IMR-90 (cell line): ENCODE results near the gene TRDN. TPM values are rescaled to one million over a fixed set of nuclear protein-coding genes. Genes with fewer than 3 reads are reported as not detected.

Experiments
- ATAC-seq: fragments of 200-7000 bp; cut with Tn5 transposase; 2 replicates; pipeline ENCODE4 v1.9.1; 2020; ENCODE audit warnings: low read depth, mild to moderate bottlenecking, moderate library complexity
- BruUV-seq: library from RNA; stranded (reverse); fragments of 400-500 nt; replicated peaks from 2 replicates; lab custom pipeline; 2021; lab: Mats Ljungman, UMichigan
- CTCF ChIA-PET: fragments of 300-600 bp; formaldehyde crosslinking; extraction: SDS; loops from one replicate; lab custom pipeline; 2021; ENCODE audit warnings: antibody characterized with exemption; lab: Yijun Ruan, JAX
- POLR2A ChIA-PET: fragments of 300-600 bp; sonication (Branson Sonifier 250); formaldehyde crosslinking; loops from one replicate; lab custom pipeline; 2022; ENCODE audit warnings: antibody characterized with exemption; ENCODE audit not compliant: unreplicated experiment; lab: Charles Lee
- DNase-seq: peaks from one replicate; pipeline ENCODE4 v3.0.0; 2013
- H2AFZ ChIP-seq: replicated peaks from 2 replicates; pipeline ENCODE3; 2013; ENCODE audit warnings: low read length, mild to moderate bottlenecking; ENCODE audit not compliant: poor library complexity
- H2AK5ac ChIP-seq: 2 replicates; pipeline ENCODE4 v1.6.1; 2013; ENCODE audit warnings: low read depth, low read length, inconsistent platforms
- H2AK9ac ChIP-seq: replicated peaks from 2 replicates; pipeline ENCODE3; 2013; ENCODE audit warnings: mild to moderate bottlenecking, low read depth, low read length, moderate library complexity; ENCODE audit not compliant: poor library complexity
- H2BK120ac ChIP-seq: 2 replicates; pipeline ENCODE4 v1.6.1; 2013; ENCODE audit warnings: low read depth, low read length, inconsistent platforms
- H2BK15ac ChIP-seq: 3 replicates; pipeline ENCODE4 v1.6.1; 2013; ENCODE audit warnings: low read depth, low read length, inconsistent platforms
- H2BK20ac ChIP-seq: 2 replicates; pipeline ENCODE4 v1.6.1; 2013; ENCODE audit warnings: low read depth, mild to moderate bottlenecking, inconsistent platforms, low read length, moderate library complexity
- H2BK5ac ChIP-seq: 2 replicates; pipeline ENCODE4 v1.6.1; 2013; ENCODE audit warnings: mild to moderate bottlenecking, low read depth, low read length, inconsistent platforms; ENCODE audit not compliant: poor library complexity, severe bottlenecking
- H3K14ac ChIP-seq: replicated peaks from 2 replicates; pipeline ENCODE4 v1.6.1; 2013; ENCODE audit warnings: low read depth, low read length, inconsistent platforms
- H3K18ac ChIP-seq: 2 replicates; pipeline ENCODE4 v1.6.1; 2013; ENCODE audit warnings: low read depth, low read length, control low read depth
- H3K23ac ChIP-seq: 2 replicates; pipeline ENCODE4 v1.6.1; 2013; ENCODE audit warnings: low read depth, low read length, inconsistent platforms
- H3K27ac ChIP-seq: 2 replicates; pipeline ENCODE4 v1.5.1; 2013; ENCODE audit warnings: mild to moderate bottlenecking, control low read depth, low read length; ENCODE audit not compliant: insufficient read depth
- H3K27me3 ChIP-seq: 2 replicates; pipeline ENCODE4 v1.6.1; 2013; ENCODE audit warnings: low read length; ENCODE audit not compliant: control insufficient read depth, insufficient read depth
- H3K36me3 ChIP-seq: 2 replicates; pipeline ENCODE4 v1.6.1; 2013; ENCODE audit warnings: low read length, mixed read lengths; ENCODE audit not compliant: control insufficient read depth, insufficient read depth
- H3K4ac ChIP-seq: 2 replicates; pipeline ENCODE4 v1.6.1; 2013; ENCODE audit warnings: low read depth, low read length, inconsistent platforms
- H3K4me1 ChIP-seq: 2 replicates; pipeline ENCODE4 v1.6.1; 2013; ENCODE audit warnings: low read length, mixed read lengths; ENCODE audit not compliant: control insufficient read depth, insufficient read depth
- H3K4me2 ChIP-seq: 2 replicates; pipeline ENCODE4 v1.6.1; 2013; ENCODE audit warnings: low read depth, mild to moderate bottlenecking, control low read depth, low read length, moderate library complexity
- H3K4me3 ChIP-seq: 2 replicates; pipeline ENCODE4 v1.5.1; 2013; ENCODE audit warnings: low read depth, mild to moderate bottlenecking, control low read depth, low read length, moderate library complexity; ENCODE audit not compliant: insufficient read depth
- H3K56ac ChIP-seq: 2 replicates; pipeline ENCODE4 v1.6.1; 2013; ENCODE audit warnings: low read length, inconsistent platforms; ENCODE audit not compliant: insufficient read depth; ENCODE audit errors: extremely low read depth
- H3K79me1 ChIP-seq, 2 experiments: 2 replicates each; pipeline ENCODE4 v1.6.1; 2013; ENCODE audit warnings: low read length in 2 of 2, inconsistent platforms in 1 of 2, low read depth in 1 of 2
- H3K9ac ChIP-seq: 2 replicates; pipeline ENCODE4 v1.6.1; 2013; ENCODE audit warnings: low read depth, low read length, control low read depth
- H3K9me1 ChIP-seq: 2 replicates; pipeline ENCODE4 v1.6.1; 2013; ENCODE audit warnings: low read length, inconsistent platforms; ENCODE audit not compliant: insufficient read depth
- H3K9me3 ChIP-seq: 2 replicates; pipeline ENCODE4 v1.6.1; 2013; ENCODE audit warnings: low read length; ENCODE audit not compliant: control insufficient read depth, insufficient read depth
- H4K20me1 ChIP-seq: 2 replicates; pipeline ENCODE4 v1.6.1; 2013; ENCODE audit warnings: low read length, inconsistent platforms; ENCODE audit not compliant: insufficient read depth
- H4K5ac ChIP-seq: 2 replicates; pipeline ENCODE4 v1.6.1; 2013; ENCODE audit warnings: mild to moderate bottlenecking, low read depth, low read length, control low read depth
- H4K8ac ChIP-seq, 2 experiments: 2 replicates each; pipeline ENCODE4 v1.6.1; 2013; ENCODE audit warnings: low read depth in 2 of 2, low read length in 2 of 2, control low read depth in 1 of 2, inconsistent platforms in 1 of 2
- H4K91ac ChIP-seq: 2 replicates; pipeline ENCODE4 v1.6.1; 2013; ENCODE audit warnings: low read depth, low read length, inconsistent platforms; ENCODE audit not compliant: insufficient read depth
- BHLHE40 ChIP-seq: fragments of 150-350 bp; IDR thresholded peaks from 2 replicates; pipeline ENCODE4 v1.6.1; 2016; ENCODE audit warnings: mild to moderate bottlenecking, low read depth, low read length
- CEBPB ChIP-seq: IDR thresholded peaks from 2 replicates; pipeline ENCODE4 v1.6.1; 2012; ENCODE audit warnings: low read depth, low read length, improper control_type of control experiment
- CHD1 ChIP-seq: IDR thresholded peaks from 2 replicates; pipeline ENCODE4 v1.6.1; 2012; ENCODE audit warnings: low read depth, low read length, improper control_type of control experiment
- CTCF ChIP-seq: conservative IDR thresholded peaks from 2 replicates; pipeline ENCODE4 v1.5.1; 2012; ENCODE audit warnings: mild to moderate bottlenecking, low read depth, low read length, improper control_type of control experiment
- ELK1 ChIP-seq: fragments of 150-350 bp; IDR thresholded peaks from 2 replicates; pipeline ENCODE4 v1.6.1; 2016; ENCODE audit warnings: low read depth, mild to moderate bottlenecking, low read length, moderate library complexity, borderline replicate concordance
- FOS ChIP-seq: fragments of 150-350 bp; IDR thresholded peaks from 2 replicates; pipeline ENCODE4 v1.6.1; 2016; ENCODE audit warnings: low read depth, low read length
- MAFK ChIP-seq: IDR thresholded peaks from 2 replicates; pipeline ENCODE4 v1.6.1; 2012; ENCODE audit warnings: low read depth, low read length, improper control_type of control experiment
- MAZ ChIP-seq: IDR thresholded peaks from 2 replicates; pipeline ENCODE4 v1.6.1; 2012; ENCODE audit warnings: low read depth, mild to moderate bottlenecking, low read length, improper control_type of control experiment, moderate library complexity, borderline replicate concordance
- MXI1 ChIP-seq: IDR thresholded peaks from 2 replicates; pipeline ENCODE4 v1.6.1; 2012; ENCODE audit warnings: low read depth, mild to moderate bottlenecking, low read length, moderate library complexity, borderline replicate concordance
- NFE2L2 ChIP-seq: fragments of 150-350 bp; IDR thresholded peaks from 2 replicates; pipeline ENCODE4 v1.6.1; 2016; ENCODE audit warnings: low read depth, mild to moderate bottlenecking, low read length
- POLR2A ChIP-seq: IDR thresholded peaks from 2 replicates; pipeline ENCODE4 v1.6.1; 2012; ENCODE audit warnings: mild to moderate bottlenecking, low read depth, low read length
- RAD21 ChIP-seq: IDR thresholded peaks from 2 replicates; pipeline ENCODE4 v1.6.1; 2012; ENCODE audit warnings: low read length, improper control_type of control experiment
- RCOR1 ChIP-seq: IDR thresholded peaks from 2 replicates; pipeline ENCODE4 v1.6.1; 2012; ENCODE audit warnings: mild to moderate bottlenecking, low read length, improper control_type of control experiment; ENCODE audit not compliant: insufficient replicate concordance
- RFX5 ChIP-seq: IDR thresholded peaks from 2 replicates; pipeline ENCODE4 v1.8.0; 2012; ENCODE audit warnings: low read depth, mild to moderate bottlenecking, low read length, moderate library complexity
- SMC3 ChIP-seq: fragments of 150-350 bp; IDR thresholded peaks from 2 replicates; pipeline ENCODE4 v1.6.1; 2016; ENCODE audit warnings: low read depth, mild to moderate bottlenecking, antibody characterized with exemption, low read length, moderate library complexity
- WGBS, 2 experiments: methylation state at CpG; one replicate each; pipeline versions ENCODE4 v1.1.5 to v1.1.7; 2013; ENCODE audit warnings: missing lambda C conversion rate in 2 of 2; ENCODE audit not compliant: insufficient read length in 1 of 2; ENCODE audit errors: extremely low coverage in 2 of 2; 5-methylcytosine and 5-hydroxymethylcytosine counted together
- dilution Hi-C: fragments of 300-500 bp; cut with HindIII; formaldehyde crosslinking; loops from one replicate; pipeline ENCODE4 v1.14.3; 2018; ENCODE audit warnings: low sequenced_read_pairs; ENCODE audit not compliant: unreplicated experiment
- in situ Hi-C: fragments of 300-500 bp; cut with MboI; formaldehyde crosslinking; loops from 3 replicates; pipeline ENCODE4 v1.14.3; 2019; ENCODE audit warnings: low sequenced_read_pairs, inconsistent platforms, mixed read lengths
- intact Hi-C: fragments of 100-400 bp; cut with micrococcal nuclease; formaldehyde crosslinking; loops from 2 replicates; pipeline ENCODE4 v1.10.0; 2022
- polyA plus RNA-seq, 3 experiments: library from polyadenylated mRNA; depleted of rRNA; stranded (reverse); fragments of >200 nt; gene quantifications; 2 replicates each; pipeline ENCODE4 v1.2.3, GENCODE V29; 2012; ENCODE audit warnings: low replicate concordance in 1 of 3
- total RNA-seq: library from RNA; depleted of rRNA; stranded (reverse); fragments of >200 nt; gene quantifications from 2 replicates; pipeline ENCODE4 v1.2.3, GENCODE V29; 2012
- TF ChIP-seq, protein P1 (sequence below): fragments of 150-350 bp; IDR thresholded peaks from 2 replicates; pipeline ENCODE4 v1.6.1; 2017; ENCODE audit warnings: mild to moderate bottlenecking, antibody characterized with exemption, low read length, low read depth

Gene TRDN
- total and polyA plus RNA-seq, 2 of the 4 experiments (the other 2 are of a cell fraction) = not detected

- in situ Hi-C loops = no loop called here
- BruUV-seq = no TSS peak
- no peak overlapping the region for H2BK120ac ChIP-seq
- no peak for TF ChIP-seq CTCF
- TF ChIP-seq MAZ = no peak
- TF ChIP-seq CHD1 = no peak
- no peak for TF ChIP-seq RCOR1
- TF ChIP-seq POLR2A = no peak
- TF ChIP-seq NFE2L2 = no peak
- TF ChIP-seq FOS = no peak
- no peak for TF ChIP-seq MXI1
- TF ChIP-seq MAFK = no peak
- TF ChIP-seq RAD21 = no peak
- TF ChIP-seq RFX5 = no peak
- TF ChIP-seq ELK1 = no peak
- no peak for TF ChIP-seq SMC3
- no peak for TF ChIP-seq BHLHE40
- TF ChIP-seq CEBPB = no peak
- TF ChIP-seq, protein P1, sequence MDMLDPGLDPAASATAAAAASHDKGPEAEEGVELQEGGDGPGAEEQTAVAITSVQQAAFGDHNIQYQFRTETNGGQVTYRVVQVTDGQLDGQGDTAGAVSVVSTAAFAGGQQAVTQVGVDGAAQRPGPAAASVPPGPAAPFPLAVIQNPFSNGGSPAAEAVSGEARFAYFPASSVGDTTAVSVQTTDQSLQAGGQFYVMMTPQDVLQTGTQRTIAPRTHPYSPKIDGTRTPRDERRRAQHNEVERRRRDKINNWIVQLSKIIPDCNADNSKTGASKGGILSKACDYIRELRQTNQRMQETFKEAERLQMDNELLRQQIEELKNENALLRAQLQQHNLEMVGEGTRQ = no peak
- no peak overlapping the region for H3K23ac ChIP-seq
- dilution Hi-C loops = no loop called here
- H3K56ac ChIP-seq = no peak overlapping the region
- H3K9me1 ChIP-seq = no peaks in the 10 kb centered on the region
- H4K91ac ChIP-seq = no peak overlapping the region
- ChIA-PET CTCF (no interaction called here), POLR2A (no interaction called here)
- H4K5ac ChIP-seq = no peak overlapping the region
- no peak for DNase-seq
- H3K9me3 ChIP-seq = no peaks in the 10 kb centered on the region
- no peak overlapping the region for H3K27ac ChIP-seq
- H3K9ac ChIP-seq = no peak overlapping the region
- H2BK5ac ChIP-seq = no peak overlapping the region
- H3K4me1 ChIP-seq = no peaks in the 10 kb centered on the region
- no peak overlapping the region for H2BK15ac ChIP-seq
- no peaks in the 10 kb centered on the region for H3K36me3 ChIP-seq
- no peaks in the 10 kb centered on the region for H3K27me3 ChIP-seq
- no CpG with 5 or more reads among the region's 1 CpG for WGBS, 2 experiments
- H3K4me3 ChIP-seq = no peak overlapping the region
- H4K8ac ChIP-seq = no peak overlapping the region
- no peak overlapping the region for H3K18ac ChIP-seq
- no peak overlapping the region for H2AFZ ChIP-seq
- no peak overlapping the region for H3K4me2 ChIP-seq
- H3K4ac ChIP-seq = no peak overlapping the region
- H2AK5ac ChIP-seq = no peak overlapping the region
- no peak overlapping the region for H2AK9ac ChIP-seq
- intact Hi-C loops = no loop called here
- H3K79me1 ChIP-seq = no peaks in the 10 kb centered on the region
- no peak for ATAC-seq
- no peaks in the 10 kb centered on the region for H4K20me1 ChIP-seq
- H3K14ac ChIP-seq = no peak overlapping the region
- H2BK20ac ChIP-seq = no peak overlapping the region
Observed at GRCh38 chr6:123176706-123177105, 460.0 kb downstream of the TRDN start.
